ENCODE measurements around the gene SLC38A6.
A peak's percentile ranks its signal among the peaks of the same experiment; 100 is the strongest.

Gene SLC38A6

GRCh38 chr14:60980811-60981632 is at the start of gene SLC38A6, which contains the start of gene TRMT5:
SLC38A6 (plus strand) TSS chr14:60981245; CDS start chr14:60981278, 33 bp downstream.
TRMT5 (minus strand) TSS chr14:60981079; CDS start chr14:60980973, 106 bp downstream.
- peak; percentile 88 for DNase-seq

GRCh38 chr14:60933920-60934655 is 47.0 kb upstream of the SLC38A6 start:
- DNase-seq: no peak

GRCh38 chr14:60935319-60935718 is 45.7 kb upstream of the SLC38A6 start:
- DNase-seq: no peak

- DNase-seq: no peak
These were observed 37.4 kb upstream of the SLC38A6 start for GRCh38 chr14:60943637-60944032.

- peak; percentile 65 for DNase-seq
These were observed 36.8 kb upstream of the SLC38A6 start for GRCh38 chr14:60944204-60944603.

- no peak for DNase-seq
These were observed 35.1 kb upstream of the SLC38A6 start for GRCh38 chr14:60945984-60946383.

- no peak for DNase-seq
These were observed 34.3 kb upstream of the SLC38A6 start for GRCh38 chr14:60946773-60947172.

GRCh38 chr14:60951776-60952435 is 29.1 kb upstream of the SLC38A6 start:
- DNase-seq: no peak

GRCh38 chr14:60956202-60956601 is 24.8 kb upstream of the SLC38A6 start:
- DNase-seq: no peak

- no peak for DNase-seq
These were observed 24.4 kb upstream of the SLC38A6 start for GRCh38 chr14:60956632-60957031.

- no peak for DNase-seq
These were observed 22.9 kb upstream of the SLC38A6 start for GRCh38 chr14:60958146-60958545.

GRCh38 chr14:60963761-60964160 is 17.3 kb upstream of the SLC38A6 start:
- no peak for DNase-seq

GRCh38 chr14:60964904-60965303 is 16.1 kb upstream of the SLC38A6 start:
- no peak for DNase-seq

GRCh38 chr14:60965402-60965801 is 15.6 kb upstream of the SLC38A6 start:
- DNase-seq: no peak

GRCh38 chr14:60968099-60968498 is 12.9 kb upstream of the SLC38A6 start:
- no peak for DNase-seq

- DNase-seq: no peak
These were observed 12.4 kb upstream of the SLC38A6 start for GRCh38 chr14:60968671-60969070.

GRCh38 chr14:60970146-60970545 is 10.9 kb upstream of the SLC38A6 start:
- no peak for DNase-seq

GRCh38 chr14:60971271-60971670 is 9.8 kb upstream of the SLC38A6 start:
- no peak for DNase-seq

- DNase-seq: no peak
These were observed 8.8 kb upstream of the SLC38A6 start for GRCh38 chr14:60972295-60972694.

GRCh38 chr14:60973070-60973469 is 8.0 kb upstream of the SLC38A6 start:
- no peak for DNase-seq

- DNase-seq: no peak
These were observed 6.9 kb upstream of the SLC38A6 start for GRCh38 chr14:60974090-60974651.

GRCh38 chr14:60975551-60975950 is 5.5 kb upstream of the SLC38A6 start:
- no peak for DNase-seq

GRCh38 chr14:60977847-60978246 is 3.2 kb upstream of the SLC38A6 start:
- DNase-seq: no peak
